HepG2 (cell line): Measurements from ENCODE around the gene CCDC170. TPM values are rescaled to one million over a fixed set of nuclear protein-coding genes. Genes with fewer than 3 reads are reported as not detected.

Experiments
- CBX5 ChIP-seq: sonication (generic); formaldehyde crosslinking; IDR thresholded peaks from 2 replicates; pipeline ENCODE4 v1.4.0; 2020; ENCODE audit warnings: missing genetic modification reagents, borderline replicate concordance
- CCAR2 ChIP-seq: fragments of 200-400 bp; formaldehyde crosslinking; optimal IDR thresholded peaks from 2 replicates; pipeline ENCODE3; 2018; ENCODE audit warnings: low read depth, mild to moderate bottlenecking, low read length, moderate library complexity
- DMTF1 ChIP-seq: sonication (generic); formaldehyde crosslinking; IDR thresholded peaks from 2 replicates; pipeline ENCODE4 v1.4.0; 2020; ENCODE audit warnings: mild to moderate bottlenecking, missing genetic modification reagents
- E2F1 ChIP-seq: sonication (generic); formaldehyde crosslinking; IDR thresholded peaks from 2 replicates; pipeline ENCODE4 v1.5.0; 2020; ENCODE audit warnings: missing genetic modification reagents
- FOXJ3 ChIP-seq: sonication (generic); formaldehyde crosslinking; IDR thresholded peaks from 2 replicates; pipeline ENCODE4 v1.4.0; 2020; ENCODE audit warnings: missing genetic modification reagents, mild to moderate bottlenecking, borderline replicate concordance
- HMG20B ChIP-seq: conservative IDR thresholded peaks from 2 replicates; pipeline ENCODE4 v1.6.1; 2016; ENCODE audit warnings: missing genetic modification reagents, missing compliant biosample characterization
- HOXA3 ChIP-seq: sonication (generic); formaldehyde crosslinking; IDR thresholded peaks from 2 replicates; pipeline ENCODE4 v1.5.0; 2020; ENCODE audit warnings: missing genetic modification reagents
- KLF13 ChIP-seq: sonication (generic); formaldehyde crosslinking; IDR thresholded peaks from 2 replicates; pipeline ENCODE4 v1.4.0; 2020; ENCODE audit warnings: mild to moderate bottlenecking, missing genetic modification reagents
- NRL ChIP-seq: sonication (generic); formaldehyde crosslinking; IDR thresholded peaks from 2 replicates; pipeline ENCODE4 v1.5.0; 2020; ENCODE audit warnings: missing genetic modification reagents, mild to moderate bottlenecking, moderate library complexity, borderline replicate concordance
- POGK ChIP-seq: sonication (generic); formaldehyde crosslinking; conservative IDR thresholded peaks from 2 replicates; pipeline ENCODE4 v1.8.0; 2022; ENCODE audit warnings: mild to moderate bottlenecking, moderate library complexity, missing genetic modification reagents
- SCMH1 ChIP-seq: sonication (generic); formaldehyde crosslinking; IDR thresholded peaks from 2 replicates; pipeline ENCODE4 v1.9.0; 2021; ENCODE audit warnings: missing genetic modification reagents, mild to moderate bottlenecking, borderline replicate concordance
- SMAD9 ChIP-seq: sonication (generic); formaldehyde crosslinking; IDR thresholded peaks from 2 replicates; pipeline ENCODE4 v1.5.1; 2020; ENCODE audit warnings: mild to moderate bottlenecking, missing genetic modification reagents
- SP4 ChIP-seq: sonication (generic); formaldehyde crosslinking; IDR thresholded peaks from 2 replicates; pipeline ENCODE4 v1.8.1; 2023; ENCODE audit warnings: mild to moderate bottlenecking, missing genetic modification reagents
- TAF1 ChIP-seq: sonication (generic); formaldehyde crosslinking; IDR thresholded peaks from 2 replicates; pipeline ENCODE4 v1.4.0; 2020; ENCODE audit warnings: missing genetic modification reagents
- ZBTB2 ChIP-seq: sonication (generic); formaldehyde crosslinking; IDR thresholded peaks from 2 replicates; pipeline ENCODE4 v1.8.0; 2022; ENCODE audit warnings: low read depth, missing genetic modification reagents
- ZBTB26 ChIP-seq: IDR thresholded peaks from 2 replicates; pipeline ENCODE4 v1.6.1; 2016; ENCODE audit warnings: missing compliant biosample characterization, missing genetic modification reagents, borderline replicate concordance
- ZNF180 ChIP-seq: sonication (generic); formaldehyde crosslinking; IDR thresholded peaks from 2 replicates; pipeline ENCODE4 v1.4.0; 2020; ENCODE audit warnings: low read depth, missing genetic modification reagents, borderline replicate concordance
- ZNF34 ChIP-seq: sonication (generic); formaldehyde crosslinking; IDR thresholded peaks from 2 replicates; pipeline ENCODE4 v1.4.0; 2020; ENCODE audit warnings: mild to moderate bottlenecking, missing genetic modification reagents, borderline replicate concordance
- ZNF614 ChIP-seq: IDR thresholded peaks from 2 replicates; pipeline ENCODE4 v1.6.1; 2018; ENCODE audit warnings: missing biosample characterization, missing genetic modification reagents, inconsistent platforms, borderline replicate concordance
- ZNF639 ChIP-seq: conservative IDR thresholded peaks from 2 replicates; pipeline ENCODE4 v1.6.1; 2018; ENCODE audit warnings: missing genetic modification reagents
- polyA plus RNA-seq, 8 experiments: library from polyadenylated mRNA; depleted of rRNA in 3 of 8; stranded (reverse) in 7 of 8; unstranded in 1 of 8; fragments of >200 nt; fragmentation: Illumina TruSeq in 4 of 8; extraction: Trizol in 4 of 8; gene quantifications; 2 replicates each; pipeline versions ENCODE4 v1.2.1 to v1.2.3, GENCODE V29; 2011 to 2016; ENCODE audit warnings: low read depth in 4 of 8, missing spikeins in 1 of 8, mixed read lengths in 1 of 8; ENCODE audit not compliant: insufficient read depth in 1 of 8
- total RNA-seq, 5 experiments: library from RNA; depleted of rRNA; stranded (reverse); fragments of >200 nt; fragmentation: Illumina TruSeq; extraction: Trizol; gene quantifications; 2 replicates each; pipeline ENCODE4 v1.2.3, GENCODE V29; 2016; ENCODE audit warnings: low read depth in 1 of 5

Gene CCDC170
- total and polyA plus RNA-seq, 2 of the 13 experiments (the other 11 are each of a cell fraction or from before 2014, with no cell fraction given) = 0.90 to 5.1 TPM

- TF ChIP-seq DMTF1 (CRISPR knock-in tag) (no peak), SCMH1 (CRISPR knock-in tag) (no peak), KLF13 (CRISPR knock-in tag) (no peak), E2F1 (CRISPR knock-in tag) (no peak), ZBTB26 (CRISPR knock-in tag) (no peak), FOXJ3 (no peak; the same call in 1 of the 2 replicates), ZNF34 (CRISPR knock-in tag) (no peak; the same call in 1 of the 2 replicates), HMG20B (CRISPR knock-in tag) (0 out of 2 replicates have a peak, but pooled peaks have one; percentile 42), ZNF639 (no peak), CCAR2 (no peak), NRL (CRISPR knock-in tag) (no peak; the same call in 1 of the 2 replicates), SMAD9 (CRISPR knock-in tag) (no peak), SP4 (no peak), TAF1 (CRISPR knock-in tag) (no peak), ZNF614 (CRISPR knock-in tag) (0 out of 2 replicates have a peak, but pooled peaks have one; percentile 11), HOXA3 (peak; percentile 31; the same call in 1 of the 2 replicates), ZBTB2 (no peak), POGK (CRISPR knock-in tag) (no peak), CBX5 (CRISPR knock-in tag) (no peak), ZNF180 (CRISPR knock-in tag) (no peak)
Observed at GRCh38 chr6:151493161-151493803, 535 bp upstream of the CCDC170 start (continued).
